HepG2 (cell line): ENCODE measurements around the gene TJP3. TPM values are rescaled to one million over a fixed set of nuclear protein-coding genes. Genes with fewer than 3 reads are reported as not detected.
A peak's percentile ranks its signal among the peaks of the same experiment; 100 is the strongest.

Source experiments
- ATAC-seq: fragments of 200-7000 bp; cut with Tn5 transposase; 3 replicates; pipeline ENCODE4 v1.9.1; 2020; ENCODE audit warnings: mild to moderate bottlenecking, moderate library complexity
- BruUV-seq: library from RNA; stranded (reverse); fragments of 400-500 nt; replicated peaks from 2 replicates; lab custom pipeline; 2021; lab: Mats Ljungman, UMichigan
- CTCF ChIA-PET: fragments of 300-600 bp; formaldehyde crosslinking; extraction: SDS; loops from one replicate; lab custom pipeline; 2021; ENCODE audit warnings: low total read pairs, inconsistent platforms, low intra/inter-chr PET ratio; lab: Yijun Ruan, JAX
- POLR2A ChIA-PET: fragments of 350-600 bp; sonication (Branson Sonifier 250); formaldehyde crosslinking; loops from one replicate; lab custom pipeline; 2020; ENCODE audit warnings: antibody characterized with exemption, inconsistent platforms; lab: Yijun Ruan, JAX
- DNase-seq: peaks from one replicate; pipeline ENCODE4 v3.0.0-alpha.2; 2015; ENCODE audit warnings: low spot score
- FAIRE-seq: peaks from 3 replicates; lab custom pipeline; 2011; peaks lifted over from hg19 to GRCh38; lab: Jason Lieb, UNC
- H2AFZ ChIP-seq: one replicate; pipeline ENCODE4 v1.6.1; 2011; ENCODE audit warnings: low read length, inconsistent platforms
- H3K27ac ChIP-seq: fragments of 300-600 bp; 3 replicates; pipeline ENCODE4 v1.8.0; 2011; ENCODE audit warnings: mixed run types, mild to moderate bottlenecking, mixed read lengths, low read length, inconsistent platforms; ENCODE audit not compliant: insufficient read depth; ENCODE audit errors: extremely low read length
- H3K27me3 ChIP-seq, 2 experiments: fragments of 200-600 bp in 1 of 2; 2 replicates in 1 of 2; 3 replicates in 1 of 2; pipeline versions ENCODE4 v1.6.0 to v1.8.0; 2011; ENCODE audit warnings: low read length in 2 of 2, mild to moderate bottlenecking in 2 of 2, moderate library complexity in 2 of 2, inconsistent platforms in 1 of 2; ENCODE audit not compliant: insufficient read depth in 2 of 2, control insufficient read depth in 1 of 2
- H3K36me3 ChIP-seq, 2 experiments: fragments of 200-600 bp in 1 of 2; replicated peaks in 1 of 2; 2 replicates in 1 of 2; 3 replicates in 1 of 2; pipeline versions ENCODE4 v1.5.1 to v1.8.0; 2011; ENCODE audit warnings: low read length in 2 of 2, inconsistent platforms in 1 of 2; ENCODE audit not compliant: insufficient read depth in 2 of 2, control insufficient read depth in 1 of 2
- H3K4me1 ChIP-seq: 2 replicates; pipeline ENCODE4 v1.5.1; 2012; ENCODE audit warnings: low read length, inconsistent platforms; ENCODE audit not compliant: insufficient read depth
- H3K4me2 ChIP-seq: 2 replicates; pipeline ENCODE4 v1.6.0; 2011; ENCODE audit warnings: low read depth, low read length, inconsistent platforms
- H3K4me3 ChIP-seq, 3 experiments: fragments of 200-600 bp in 1 of 3; sonication (generic), shearing (Covaris generic) in 1 of 3; replicated peaks in 1 of 3; 2 replicates each; pipeline ENCODE4 v1.5.1; 2011 to 2016; ENCODE audit warnings: low read length in 3 of 3, inconsistent platforms in 2 of 3, low read depth in 2 of 3, mild to moderate bottlenecking in 2 of 3, control low read depth in 1 of 3, mixed read lengths in 1 of 3; ENCODE audit not compliant: insufficient read depth in 1 of 3
- H3K79me2 ChIP-seq: one replicate; pipeline ENCODE4 v1.6.1; 2011; ENCODE audit warnings: low read length, inconsistent platforms; ENCODE audit not compliant: insufficient read depth
- H3K9ac ChIP-seq: 2 replicates; pipeline ENCODE4 v1.6.0; 2011; ENCODE audit warnings: mild to moderate bottlenecking, low read depth, low read length, inconsistent platforms; ENCODE audit not compliant: insufficient read depth
- H3K9me3 ChIP-seq: 2 replicates; pipeline ENCODE4 v1.5.1; 2012; ENCODE audit warnings: mild to moderate bottlenecking, low read length
- H4K20me1 ChIP-seq: 2 replicates; pipeline ENCODE4 v1.6.0; 2011; ENCODE audit warnings: inconsistent platforms, mild to moderate bottlenecking, low read length, moderate library complexity; ENCODE audit not compliant: insufficient read depth
- DNMT3B ChIP-seq: conservative IDR thresholded peaks from 2 replicates; pipeline ENCODE4 v1.6.1; 2016; ENCODE audit warnings: missing biosample characterization, control low read depth
- RARA ChIP-seq: IDR thresholded peaks from 2 replicates; pipeline ENCODE4 v1.6.1; 2016; ENCODE audit warnings: missing genetic modification reagents, missing compliant biosample characterization
- RBFOX2 ChIP-seq: fragments of 200-400 bp; formaldehyde crosslinking; IDR thresholded peaks from 2 replicates; pipeline ENCODE4 v1.6.1; 2017; ENCODE audit warnings: low read depth, mild to moderate bottlenecking, low read length
- ZNF160 ChIP-seq: sonication (generic); formaldehyde crosslinking; IDR thresholded peaks from 2 replicates; pipeline ENCODE4 v1.8.0; 2022; ENCODE audit warnings: mild to moderate bottlenecking, inconsistent platforms, missing genetic modification reagents
- ZNF432 ChIP-seq: sonication (generic); formaldehyde crosslinking; IDR thresholded peaks from 2 replicates; pipeline ENCODE4 v1.5.0; 2020; ENCODE audit warnings: missing genetic modification reagents, mild to moderate bottlenecking, borderline replicate concordance
- WGBS: methylation state at CpG from one replicate; pipeline ENCODE4 v1.1.6; 2017; ENCODE audit warnings: low lambda C conversion rate; 5-methylcytosine and 5-hydroxymethylcytosine counted together
- in situ Hi-C: cut with HindIII; loops from 2 replicates; pipeline ENCODE4 v1.10.0; 2017; ENCODE audit warnings: low pct_unique_long_range_greater_than_20kb; ENCODE audit not compliant: extremely low pct_ligation_motif_present
- intact Hi-C: fragments of 100-400 bp; cut with micrococcal nuclease; formaldehyde crosslinking; loops from one replicate; pipeline ENCODE4 v1.10.0; 2022; ENCODE audit not compliant: unreplicated experiment
- polyA plus RNA-seq, 8 experiments: library from polyadenylated mRNA; depleted of rRNA in 3 of 8; stranded (reverse) in 7 of 8; unstranded in 1 of 8; fragments of >200 nt; fragmentation: Illumina TruSeq in 4 of 8; extraction: Trizol in 4 of 8; gene quantifications; 2 replicates each; pipeline versions ENCODE4 v1.2.1 to v1.2.3, GENCODE V29; 2011 to 2016; ENCODE audit warnings: low read depth in 4 of 8, missing spikeins in 1 of 8, mixed read lengths in 1 of 8; ENCODE audit not compliant: insufficient read depth in 1 of 8
- total RNA-seq, 5 experiments: library from RNA; depleted of rRNA; stranded (reverse); fragments of >200 nt; fragmentation: Illumina TruSeq; extraction: Trizol; gene quantifications; 2 replicates each; pipeline ENCODE4 v1.2.3, GENCODE V29; 2016; ENCODE audit warnings: low read depth in 1 of 5

Gene TJP3
- total and polyA plus RNA-seq, 2 of the 13 experiments (the other 11 are each of a cell fraction or from before 2014, with no cell fraction given): 2.3 to 21.5 TPM

GRCh38 chr19:3766520-3766919 is 58.3 kb downstream of the TJP3 start:
- 86% methylated on average over 7 of the region's 7 CpGs for WGBS
- Histone ChIP-seq H3K9me3 (no peaks in the 10 kb centered on the region), H3K27ac (no peak overlapping the region), H3K79me2 (peaks cover 5% of the 10 kb centered on the region), H3K36me3 (peaks cover 9 to 20% of the 10 kb centered on the region in 2 experiments; a peak in 2 of 5 replicates), H3K9ac (no peak overlapping the region), H2AFZ (no peak overlapping the region), H3K27me3 (no peaks in the 10 kb centered on the region), H3K4me3 (no peak overlapping the region), H3K4me2 (no peak overlapping the region), H3K4me1 (peaks cover 6% of the 10 kb centered on the region), H4K20me1 (no peaks in the 10 kb centered on the region)
- no peak for TF ChIP-seq RARA (CRISPR knock-in tag)
- no peak for TF ChIP-seq ZNF432 (CRISPR knock-in tag)
- TF ChIP-seq DNMT3B (CRISPR knock-in tag): no peak
- intact Hi-C loops (loop anchor here (10.0 kb wide), 1 partner anchor 62 kb away; the partner anchor contains the start of genes PIP5K1C and TJP3), in situ Hi-C loops (no loop called here)
- ChIA-PET CTCF (no interaction called here), POLR2A (no interaction called here)
- FAIRE-seq (no peak), DNase-seq (no peak), ATAC-seq (no peak)
- BruUV-seq: no TSS peak

DNA sequence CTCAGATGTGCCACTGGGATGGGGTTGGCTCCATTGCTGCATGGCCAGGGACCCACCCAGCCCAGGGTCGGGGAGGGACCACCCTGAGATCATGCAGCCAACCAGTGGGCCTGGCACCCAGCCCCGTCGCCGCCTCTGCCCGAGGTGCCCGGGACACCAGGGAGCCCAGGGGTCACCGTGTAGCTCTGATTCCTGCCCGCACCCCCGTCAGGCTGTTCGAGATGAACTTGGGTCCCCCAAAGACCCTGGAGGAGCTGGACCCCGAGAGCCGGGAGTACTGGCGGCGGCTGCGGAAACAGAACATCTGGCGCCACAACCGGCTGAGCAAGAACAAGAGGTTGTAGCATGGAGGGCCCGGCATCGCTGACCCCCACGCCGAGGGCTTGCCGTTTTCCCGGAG is 58.9 kb downstream of the TJP3 start:
- H3K27me3 ChIP-seq: no peaks in the 10 kb centered on the region
- ATAC-seq (no peak), DNase-seq (no peak), FAIRE-seq (no peak)
- in situ Hi-C loops: no loop called here
- no peak overlapping the region for H3K27ac ChIP-seq
- no peak for TF ChIP-seq ZNF160 (CRISPR knock-in tag)
- peak; percentile 53; the same call in 1 of the 2 replicates for TF ChIP-seq RBFOX2
- no peak overlapping the region for H3K9ac ChIP-seq
- BruUV-seq: no TSS peak
- WGBS: 85% methylated on average over 10 of the region's 23 CpGs
- peaks cover 6% of the 10 kb centered on the region for H3K4me1 ChIP-seq
- no peaks in the 10 kb centered on the region for H4K20me1 ChIP-seq
- H3K79me2 ChIP-seq: peaks cover 5% of the 10 kb centered on the region
- H3K36me3 ChIP-seq: peaks cover 9 to 20% of the 10 kb centered on the region in 2 experiments; a peak in 2 of 5 replicates
- ChIA-PET POLR2A (no interaction called here), CTCF (no interaction called here)
- no peak overlapping the region for H2AFZ ChIP-seq
- H3K4me3 ChIP-seq: no peak overlapping the region
- no peaks in the 10 kb centered on the region for H3K9me3 ChIP-seq
- intact Hi-C loops: loop anchor here (10.0 kb wide), 1 partner anchor 62 kb away; the partner anchor contains the start of genes PIP5K1C and TJP3
- no peak overlapping the region for H3K4me2 ChIP-seq
